GM12878 (cell line): ENCODE data around the gene SPSB3. TPM values are rescaled to one million over a fixed set of nuclear protein-coding genes. Genes with fewer than 3 reads are reported as not detected.
A peak's percentile ranks its signal among the peaks of the same experiment; 100 is the strongest.

Experiments used
- ATAC-seq: fragments of 200-7000 bp; cut with Tn5 transposase; 3 replicates; pipeline ENCODE4 v1.9.1; 2020; ENCODE audit warnings: mild to moderate bottlenecking, moderate library complexity
- BruUV-seq: library from RNA; stranded (reverse); fragments of 400-500 nt; replicated peaks from 2 replicates; lab custom pipeline; 2021; lab: Mats Ljungman, UMichigan
- CTCF ChIA-PET: fragments of 300-600 bp; sonication (Branson Sonifier 250); formaldehyde crosslinking; extraction: SDS; loops from one replicate; lab custom pipeline; 2021; ENCODE audit warnings: inconsistent platforms; lab: Yijun Ruan, JAX
- POLR2A ChIA-PET: fragments of 350-600 bp; formaldehyde crosslinking; extraction: SDS; loops from one replicate; lab custom pipeline; 2021; ENCODE audit warnings: inconsistent platforms; lab: Charles Lee
- RAD21 ChIA-PET: fragments of 300-600 bp; sonication (Branson Sonifier 250); formaldehyde crosslinking; loops from one replicate; lab custom pipeline; 2023; ENCODE audit warnings: antibody characterized with exemption; ENCODE audit not compliant: unreplicated experiment; lab: Charles Lee
- SMC1A ChIA-PET: fragments of 300-600 bp; sonication (Branson Sonifier 250); formaldehyde crosslinking; loops from one replicate; lab custom pipeline; 2023; ENCODE audit not compliant: unreplicated experiment, uncharacterized antibody; lab: Charles Lee
- DNase-seq: peaks from one replicate; pipeline ENCODE4 v3.0.0-alpha.2; 2011; ENCODE audit warnings: low read depth, low spot score
- FAIRE-seq: peaks from 3 replicates; lab custom pipeline; 2011; peaks lifted over from hg19 to GRCh38; lab: Jason Lieb, UNC
- H2AFZ ChIP-seq: 2 replicates; pipeline ENCODE4 v1.6.0; 2011; ENCODE audit warnings: low read depth, low read length, control low read depth; ENCODE audit not compliant: control insufficient read depth
- H3K27ac ChIP-seq: 2 replicates; pipeline ENCODE4 v1.5.1; 2011; ENCODE audit warnings: control low read depth; ENCODE audit not compliant: control insufficient read depth, insufficient read depth
- H3K27me3 ChIP-seq, 2 experiments: replicated peaks in 1 of 2; 2 replicates each; pipeline versions ENCODE4 v1.6.0 to v1.6.1; 2011; ENCODE audit warnings: low read length in 1 of 2; ENCODE audit not compliant: control insufficient read depth in 2 of 2, insufficient read depth in 2 of 2
- H3K36me3 ChIP-seq, 2 experiments: 2 replicates each; pipeline ENCODE4 v1.5.1; 2011; ENCODE audit warnings: low read length in 1 of 2; ENCODE audit not compliant: control insufficient read depth in 2 of 2, insufficient read depth in 2 of 2
- H3K4me1 ChIP-seq: 2 replicates; pipeline ENCODE4 v1.6.1; 2011; ENCODE audit warnings: mild to moderate bottlenecking, low read length, moderate library complexity, mixed read lengths; ENCODE audit not compliant: control insufficient read depth, insufficient read depth
- H3K4me2 ChIP-seq: 2 replicates; pipeline ENCODE4 v1.6.0; 2011; ENCODE audit warnings: control low read depth; ENCODE audit not compliant: control insufficient read depth, insufficient read depth
- H3K4me3 ChIP-seq: fragments of 200-600 bp; sonication (generic); 2 replicates; pipeline ENCODE4 v1.5.1; 2016
- H3K79me2 ChIP-seq: 2 replicates; pipeline ENCODE4 v1.6.0; 2011; ENCODE audit warnings: low read length; ENCODE audit not compliant: control insufficient read depth, insufficient read depth
- H3K9ac ChIP-seq: 2 replicates; pipeline ENCODE4 v1.8.0; 2011; ENCODE audit warnings: low read length, control low read depth, mixed read lengths; ENCODE audit not compliant: control insufficient read depth, insufficient read depth
- H3K9me3 ChIP-seq: replicated peaks from 3 replicates; pipeline ENCODE4 v1.5.1; 2011; ENCODE audit warnings: mild to moderate bottlenecking, low read length; ENCODE audit not compliant: control insufficient read depth, insufficient read depth
- H4K20me1 ChIP-seq: 2 replicates; pipeline ENCODE4 v1.6.0; 2011; ENCODE audit not compliant: control insufficient read depth, insufficient read depth
- ATF2 ChIP-seq: IDR thresholded peaks from 2 replicates; pipeline ENCODE4 v1.6.1; 2012; ENCODE audit warnings: low read length, inconsistent platforms
- CREB1 ChIP-seq: IDR thresholded peaks from 2 replicates; pipeline ENCODE4 v1.6.1; 2012; ENCODE audit warnings: low read depth, mild to moderate bottlenecking, inconsistent platforms
- E4F1 ChIP-seq: fragments of 450-650 bp; IDR thresholded peaks from 2 replicates; pipeline ENCODE4 v1.6.1; 2018; ENCODE audit warnings: borderline replicate concordance, mild to moderate bottlenecking; ENCODE audit not compliant: partially characterized antibody
- IKZF2 ChIP-seq, 2 experiments: fragments of 450-650 bp; IDR thresholded peaks; 2 replicates each; pipeline ENCODE4 v1.6.1; 2017; ENCODE audit warnings: mild to moderate bottlenecking in 2 of 2, moderate library complexity in 2 of 2
- IRF5 ChIP-seq: fragments of 450-650 bp; IDR thresholded peaks from 2 replicates; pipeline ENCODE4 v1.6.1; 2017; ENCODE audit warnings: borderline replicate concordance
- KLF5 ChIP-seq: fragments of 450-650 bp; IDR thresholded peaks from 2 replicates; pipeline ENCODE4 v1.6.1; 2014; ENCODE audit warnings: mild to moderate bottlenecking; ENCODE audit not compliant: partially characterized antibody
- MTA2 ChIP-seq: fragments of 450-650 bp; IDR thresholded peaks from 2 replicates; pipeline ENCODE4 v1.6.1; 2016; ENCODE audit warnings: low read depth, mild to moderate bottlenecking, moderate library complexity
- MYC ChIP-seq: IDR thresholded peaks from 2 replicates; pipeline ENCODE4 v1.6.1; 2011; ENCODE audit warnings: mild to moderate bottlenecking, low read length, moderate library complexity, inconsistent platforms; ENCODE audit not compliant: insufficient read depth, insufficient replicate concordance, insufficient read length, severe bottlenecking
- NFXL1 ChIP-seq: fragments of 450-650 bp; IDR thresholded peaks from 2 replicates; pipeline ENCODE4 v1.6.1; 2017; ENCODE audit warnings: antibody characterized with exemption, mild to moderate bottlenecking, borderline replicate concordance
- PAX5 ChIP-seq: IDR thresholded peaks from 2 replicates; pipeline ENCODE4 v1.6.1; 2011; ENCODE audit warnings: low read depth, low read length, borderline replicate concordance
- POLR2A ChIP-seq: IDR thresholded peaks from 2 replicates; pipeline ENCODE4 v1.6.1; 2011; ENCODE audit warnings: low read depth, mild to moderate bottlenecking, low read length
- POLR2AphosphoS5 ChIP-seq: IDR thresholded peaks from 2 replicates; pipeline ENCODE4 v1.6.1; 2011; ENCODE audit warnings: mild to moderate bottlenecking, low read length, inconsistent platforms
- RBBP5 ChIP-seq: fragments of 200-600 bp; sonication (generic); conservative IDR thresholded peaks from 2 replicates; pipeline ENCODE4 v1.6.1; 2016
- TCF3 ChIP-seq: IDR thresholded peaks from 2 replicates; pipeline ENCODE4 v1.6.1; 2012; ENCODE audit warnings: low read depth, mild to moderate bottlenecking, low read length, borderline replicate concordance; ENCODE audit not compliant: insufficient read depth
- ZNF217 ChIP-seq: fragments of 450-650 bp; IDR thresholded peaks from 2 replicates; pipeline ENCODE4 v1.6.1; 2017; ENCODE audit warnings: antibody characterized with exemption, mild to moderate bottlenecking
- ZNF592 ChIP-seq: fragments of 450-650 bp; IDR thresholded peaks from 2 replicates; pipeline ENCODE4 v1.6.1; 2017; ENCODE audit warnings: mild to moderate bottlenecking, moderate library complexity
- WGBS: methylation state at CpG from one replicate; pipeline ENCODE4 v1.1.6; 2016; ENCODE audit warnings: low lambda C conversion rate; ENCODE audit not compliant: insufficient replicate concordance, insufficient coverage; ENCODE audit errors: missing lambda C conversion rate; 5-methylcytosine and 5-hydroxymethylcytosine counted together
- in situ Hi-C: fragments of 300-500 bp; cut with MboI; formaldehyde crosslinking; loops from 9 replicates; pipeline ENCODE4 v1.14.3; 2018; ENCODE audit warnings: mixed read lengths
- intact Hi-C: fragments of 100-400 bp; cut with micrococcal nuclease; formaldehyde crosslinking; loops from one replicate; pipeline ENCODE4 v1.14.2; 2022; ENCODE audit not compliant: unreplicated experiment
- polyA plus RNA-seq, 11 experiments: library from polyadenylated mRNA; depleted of rRNA in 4 of 11; unstranded in 6 of 11; stranded (reverse) in 5 of 11; fragments of >200 nt; fragmentation: Nextera tagmentation in 4 of 11; fragmentation: Illumina TruSeq in 1 of 11; extraction: Ambion mirVana in 4 of 11; extraction: Trizol in 1 of 11; gene quantifications; 1 replicate in 1 of 11; 2 replicates in 10 of 11; pipeline versions ENCODE4 v1.2.1 to v1.2.3, GENCODE V29; 2011 to 2016; ENCODE audit warnings: inconsistent platforms in 2 of 11, missing spikeins in 2 of 11, low read depth in 1 of 11
- total RNA-seq, 4 experiments: library from RNA; depleted of rRNA in 3 of 4; stranded (reverse); fragments of >200 nt in 3 of 4; fragmentation: Illumina TruSeq in 1 of 4; extraction: Trizol in 1 of 4; gene quantifications; 2 replicates each; pipeline versions ENCODE4 v1.2.1 to v1.2.3, GENCODE V29; 2013 to 2021

The SPSB3 gene
- total and polyA plus RNA-seq, 10 of the 15 experiments (the other 5 are each of a cell fraction or from before 2014, with no cell fraction given), result 0.31 to 26.9 (median 14.0) TPM

GRCh38 chr16:1825381-1825863 is 43.1 kb upstream of the SPSB3 start:
- intact Hi-C loops (no loop called here), in situ Hi-C loops (no loop called here)
- peaks cover 4% of the 10 kb centered on the region; the same call in 1 of the 2 replicates for H3K4me1 ChIP-seq
- no peaks in the 10 kb centered on the region for H3K27me3 ChIP-seq
- BruUV-seq, result TSS peak; percentile 74
- H4K20me1 ChIP-seq, result no peaks in the 10 kb centered on the region
- POLR2A ChIA-PET, result no interaction called here
- CTCF ChIA-PET, result no interaction called here
- peak overlapping the region; percentile 70 for H3K4me2 ChIP-seq
- DNase-seq, result no peak
- RAD21 ChIA-PET, result no interaction called here
- H3K4me3 ChIP-seq, result peak overlapping the region; percentile 75
- H3K9ac ChIP-seq, result no peak overlapping the region
- SMC1A ChIA-PET, result interaction anchor here (1.6 kb wide), 1 partner anchor 43 kb away, joined by 3 read pairs; the partner anchor contains the start of genes NUBP2 and SPSB3
- H3K79me2 ChIP-seq, result peaks cover 17% of the 10 kb centered on the region
- no peaks in the 10 kb centered on the region for H3K9me3 ChIP-seq
- ATAC-seq, result no peak
- H3K36me3 ChIP-seq, result no peaks in the 10 kb centered on the region
- FAIRE-seq, result no peak
- no peak overlapping the region for H2AFZ ChIP-seq
- no peak overlapping the region for H3K27ac ChIP-seq
- WGBS, result 54% methylated on average over 15 of the region's 15 CpGs
- no peak for TF ChIP-seq ZNF217
- TF ChIP-seq ZNF592, result no peak
- no peak for TF ChIP-seq NFXL1
- no peak for TF ChIP-seq POLR2A
- no peak for TF ChIP-seq CREB1
- no peak for TF ChIP-seq IKZF2 (IDR thresholded peaks at IDR 0.05)
- TF ChIP-seq IRF5, result no peak
- TF ChIP-seq MYC, result no peak
- TF ChIP-seq ATF2, result no peak
- TF ChIP-seq POLR2AphosphoS5, result no peak
- TF ChIP-seq TCF3, result no peak
- no peak for TF ChIP-seq E4F1
- TF ChIP-seq RBBP5, result no peak
- no peak for TF ChIP-seq MTA2
- no peak for TF ChIP-seq PAX5
- TF ChIP-seq KLF5, result no peak
